Measurements from ENCODE around the gene LAMB1.

DNA sequence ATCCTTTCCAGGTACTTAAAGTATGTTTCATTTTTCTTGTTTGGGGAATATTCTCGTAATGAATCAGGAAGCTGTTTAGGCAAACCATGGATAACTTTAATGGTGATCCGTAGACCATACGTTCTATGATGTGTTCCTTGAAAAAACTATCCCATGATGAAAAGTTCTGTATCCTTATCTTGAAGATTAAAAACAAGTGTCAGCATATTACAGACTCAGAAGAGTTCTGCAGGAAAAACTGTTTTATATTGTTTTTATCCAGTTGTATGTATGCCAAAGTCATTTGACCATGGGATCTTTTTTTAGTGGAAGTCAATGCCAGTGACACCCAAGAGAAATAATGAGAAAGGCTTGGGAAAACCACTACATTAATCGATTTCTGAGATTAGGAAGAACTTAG lies 59.9 kb downstream of the LAMB1 start:
- TF ChIP-seq POLR2AphosphoS5 (IDR thresholded peaks at IDR 0.05; ENCODE audit: borderline replicate concordance, low read depth, low read length) (no peak), EZH2 (IDR thresholded peaks at IDR 0.05) (no peak)

Measured in SK-N-MC (cell line).